Glomerular visceral epithelial cell (primary cell): Measurements from ENCODE around the gene CALU.

Source experiments
- DNase-seq: peaks from one replicate; pipeline ENCODE4 v3.0.0-alpha.2; 2016; ENCODE audit errors: extremely low spot score

CALU gene

GRCh38 chr7:128739048-128739962 is at the start of gene CALU:
Gene CALU (plus strand): TSS chr7:128739359. CDS start chr7:128748584, 9,225 bp downstream.
- DNase-seq: peak; percentile 95

- DNase-seq: no peak
Observed at GRCh38 chr7:128691227-128691626, 47.9 kb upstream of the CALU start.

- no peak for DNase-seq
Observed at GRCh38 chr7:128692623-128693270, 46.4 kb upstream of the CALU start.

GRCh38 chr7:128693373-128694015 is 45.7 kb upstream of the CALU start:
- no peak for DNase-seq

- DNase-seq: no peak
Observed at GRCh38 chr7:128694738-128695137, 44.4 kb upstream of the CALU start.

GRCh38 chr7:128697302-128697905 is 41.8 kb upstream of the CALU start:
- no peak for DNase-seq

- no peak for DNase-seq
Observed at GRCh38 chr7:128699196-128699712, 39.9 kb upstream of the CALU start.

- no peak for DNase-seq
Observed at GRCh38 chr7:128699895-128700294, 39.3 kb upstream of the CALU start.

- DNase-seq: no peak
Observed at GRCh38 chr7:128701062-128701785, 37.9 kb upstream of the CALU start.

- no peak for DNase-seq
Observed at GRCh38 chr7:128703609-128704241, 35.4 kb upstream of the CALU start.

- DNase-seq: no peak
Observed at GRCh38 chr7:128705891-128706333, 33.2 kb upstream of the CALU start.

- DNase-seq: no peak
Observed at GRCh38 chr7:128707752-128708151, 31.4 kb upstream of the CALU start.

- DNase-seq: no peak
Observed at GRCh38 chr7:128708235-128708634, 30.9 kb upstream of the CALU start.

- DNase-seq: no peak
Observed at GRCh38 chr7:128708824-128709223, 30.3 kb upstream of the CALU start.

GRCh38 chr7:128710481-128710880 is 28.7 kb upstream of the CALU start:
- no peak for DNase-seq

- DNase-seq: peak; percentile 46
Observed at GRCh38 chr7:128713794-128714193, 25.4 kb upstream of the CALU start.

- no peak for DNase-seq
Observed at GRCh38 chr7:128714701-128715495, 24.3 kb upstream of the CALU start.

- DNase-seq: no peak
Observed at GRCh38 chr7:128718967-128719642, 20.1 kb upstream of the CALU start.

- DNase-seq: no peak
Observed at GRCh38 chr7:128721376-128721775, 17.8 kb upstream of the CALU start.
